ENCODE results near the gene HARS2.
"Not testable (repeated sequence)": the region's sequence is repeated elsewhere in the genome, so short reads cannot be mapped to it uniquely, and the experiment has no call there.

- TF ChIP-seq, protein P1, sequence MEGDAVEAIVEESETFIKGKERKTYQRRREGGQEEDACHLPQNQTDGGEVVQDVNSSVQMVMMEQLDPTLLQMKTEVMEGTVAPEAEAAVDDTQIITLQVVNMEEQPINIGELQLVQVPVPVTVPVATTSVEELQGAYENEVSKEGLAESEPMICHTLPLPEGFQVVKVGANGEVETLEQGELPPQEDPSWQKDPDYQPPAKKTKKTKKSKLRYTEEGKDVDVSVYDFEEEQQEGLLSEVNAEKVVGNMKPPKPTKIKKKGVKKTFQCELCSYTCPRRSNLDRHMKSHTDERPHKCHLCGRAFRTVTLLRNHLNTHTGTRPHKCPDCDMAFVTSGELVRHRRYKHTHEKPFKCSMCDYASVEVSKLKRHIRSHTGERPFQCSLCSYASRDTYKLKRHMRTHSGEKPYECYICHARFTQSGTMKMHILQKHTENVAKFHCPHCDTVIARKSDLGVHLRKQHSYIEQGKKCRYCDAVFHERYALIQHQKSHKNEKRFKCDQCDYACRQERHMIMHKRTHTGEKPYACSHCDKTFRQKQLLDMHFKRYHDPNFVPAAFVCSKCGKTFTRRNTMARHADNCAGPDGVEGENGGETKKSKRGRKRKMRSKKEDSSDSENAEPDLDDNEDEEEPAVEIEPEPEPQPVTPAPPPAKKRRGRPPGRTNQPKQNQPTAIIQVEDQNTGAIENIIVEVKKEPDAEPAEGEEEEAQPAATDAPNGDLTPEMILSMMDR (IDR thresholded peaks at IDR 0.05): not testable (repeated sequence)
- TF ChIP-seq POLR2A (IDR thresholded peaks at IDR 0.05): not testable (repeated sequence)
Measured at GRCh38 chr5:140708787-140709186, 17.5 kb downstream of the HARS2 start.
